ENCODE results near the gene MBD6.
A peak's percentile ranks its signal among the peaks of the same experiment; 100 is the strongest.
"Not testable (repeated sequence)": the region's sequence is repeated elsewhere in the genome, so short reads cannot be mapped to it uniquely, and the experiment has no call there.

MBD6 gene

GRCh38 chr12:57514720-57515407, 7.8 kb upstream of the MBD6 start:
- H3K9me3 ChIP-seq (ENCODE audit: control insufficient read depth in 2 of 2, low read length in 2 of 2): no peaks in the 10 kb centered on the region
- peaks cover 18% of the 10 kb centered on the region in 2 donors for H3K4me1 ChIP-seq (ENCODE audit: control insufficient read depth in 2 of 2, insufficient read depth in 2 of 2, low read length in 2 of 2)
- no peak overlapping the region for H3K4me3 ChIP-seq (ENCODE audit: low read length in 2 of 2)
- peaks cover 54 to 67% of the 10 kb centered on the region in 2 donors for H3K36me3 ChIP-seq (ENCODE audit: control insufficient read depth in 2 of 2, insufficient read depth in 2 of 2, low read length in 2 of 2)
- H3K27ac ChIP-seq (ENCODE audit: low read depth in 2 of 2, low read length in 2 of 2): no peak overlapping the region
- H3K27me3 ChIP-seq (ENCODE audit: control insufficient read depth in 2 of 2, insufficient read depth in 2 of 2, low read length in 2 of 2): no peaks in the 10 kb centered on the region
- no peak overlapping the region for H3K9ac ChIP-seq (ENCODE audit: low read depth in 1 of 2, low read length in 2 of 2)

GRCh38 chr12:57515408-57515933, 7.2 kb upstream of the MBD6 start:
- H3K27me3 ChIP-seq (ENCODE audit: control insufficient read depth in 2 of 2, insufficient read depth in 2 of 2, low read length in 2 of 2): no peaks in the 10 kb centered on the region
- peaks cover 54 to 66% of the 10 kb centered on the region in 2 donors for H3K36me3 ChIP-seq (ENCODE audit: control insufficient read depth in 2 of 2, insufficient read depth in 2 of 2, low read length in 2 of 2)
- no peak overlapping the region for H3K4me3 ChIP-seq (ENCODE audit: low read length in 2 of 2)
- no peak overlapping the region for H3K27ac ChIP-seq (ENCODE audit: low read depth in 2 of 2, low read length in 2 of 2)
- H3K9ac ChIP-seq (ENCODE audit: low read depth in 1 of 2, low read length in 2 of 2): no peak overlapping the region
- peaks cover 18% of the 10 kb centered on the region in 2 donors for H3K4me1 ChIP-seq (ENCODE audit: control insufficient read depth in 2 of 2, insufficient read depth in 2 of 2, low read length in 2 of 2)
- H3K9me3 ChIP-seq (ENCODE audit: control insufficient read depth in 2 of 2, low read length in 2 of 2): no peaks in the 10 kb centered on the region

GRCh38 chr12:57515934-57516541, 6.6 kb upstream of the MBD6 start:
- Histone ChIP-seq H3K27ac (ENCODE audit: low read depth in 2 of 2, low read length in 2 of 2) (no peak overlapping the region), H3K36me3 (ENCODE audit: control insufficient read depth in 2 of 2, insufficient read depth in 2 of 2, low read length in 2 of 2) (peaks cover 54 to 65% of the 10 kb centered on the region in 2 donors), H3K4me3 (ENCODE audit: low read length in 2 of 2) (no peak overlapping the region), H3K4me1 (ENCODE audit: control insufficient read depth in 2 of 2, insufficient read depth in 2 of 2, low read length in 2 of 2) (peaks cover 21% of the 10 kb centered on the region in 2 donors), H3K9ac (ENCODE audit: low read depth in 1 of 2, low read length in 2 of 2) (no peak overlapping the region), H3K27me3 (ENCODE audit: control insufficient read depth in 2 of 2, insufficient read depth in 2 of 2, low read length in 2 of 2) (no peaks in the 10 kb centered on the region), H3K9me3 (ENCODE audit: control insufficient read depth in 2 of 2, low read length in 2 of 2) (no peaks in the 10 kb centered on the region)

GRCh38 chr12:57516617-57517153, 5.9 kb upstream of the MBD6 start:
- peaks cover 27% of the 10 kb centered on the region in 2 donors for H3K4me1 ChIP-seq (ENCODE audit: control insufficient read depth in 2 of 2, insufficient read depth in 2 of 2, low read length in 2 of 2)
- H3K9me3 ChIP-seq (ENCODE audit: control insufficient read depth in 2 of 2, low read length in 2 of 2): no peaks in the 10 kb centered on the region
- H3K9ac ChIP-seq (ENCODE audit: low read depth in 1 of 2, low read length in 2 of 2): no peak overlapping the region
- H3K4me3 ChIP-seq (ENCODE audit: low read length in 2 of 2): no peak overlapping the region
- H3K27ac ChIP-seq (ENCODE audit: low read depth in 2 of 2, low read length in 2 of 2): no peak overlapping the region
- H3K36me3 ChIP-seq (ENCODE audit: control insufficient read depth in 2 of 2, insufficient read depth in 2 of 2, low read length in 2 of 2): peaks cover 50 to 59% of the 10 kb centered on the region in 2 donors
- no peaks in the 10 kb centered on the region for H3K27me3 ChIP-seq (ENCODE audit: control insufficient read depth in 2 of 2, insufficient read depth in 2 of 2, low read length in 2 of 2)

- peaks cover 45 to 54% of the 10 kb centered on the region in 2 donors for H3K36me3 ChIP-seq (ENCODE audit: control insufficient read depth in 2 of 2, insufficient read depth in 2 of 2, low read length in 2 of 2)
- H3K27me3 ChIP-seq (ENCODE audit: control insufficient read depth in 2 of 2, insufficient read depth in 2 of 2, low read length in 2 of 2): no peaks in the 10 kb centered on the region
- H3K9ac ChIP-seq (ENCODE audit: low read depth in 1 of 2, low read length in 2 of 2): no peak overlapping the region
- no peak overlapping the region for H3K4me3 ChIP-seq (ENCODE audit: low read length in 2 of 2)
- no peaks in the 10 kb centered on the region for H3K9me3 ChIP-seq (ENCODE audit: control insufficient read depth in 2 of 2, low read length in 2 of 2)
- H3K4me1 ChIP-seq (ENCODE audit: control insufficient read depth in 2 of 2, insufficient read depth in 2 of 2, low read length in 2 of 2): peaks cover 32% of the 10 kb centered on the region in 2 donors
- no peak overlapping the region for H3K27ac ChIP-seq (ENCODE audit: low read depth in 2 of 2, low read length in 2 of 2)
Measured at GRCh38 chr12:57517187-57517586, 5.4 kb upstream of the MBD6 start.

- H3K27me3 ChIP-seq (ENCODE audit: control insufficient read depth in 2 of 2, insufficient read depth in 2 of 2, low read length in 2 of 2); H3K27ac ChIP-seq (ENCODE audit: low read depth in 2 of 2, low read length in 2 of 2); H3K9me3 ChIP-seq (ENCODE audit: control insufficient read depth in 2 of 2, low read length in 2 of 2): not testable (repeated sequence)
- H3K36me3 ChIP-seq (ENCODE audit: control insufficient read depth in 2 of 2, insufficient read depth in 2 of 2, low read length in 2 of 2): peaks cover 41 to 50% of the 10 kb centered on the region in 2 donors
- H3K4me1 ChIP-seq (ENCODE audit: control insufficient read depth in 2 of 2, insufficient read depth in 2 of 2, low read length in 2 of 2): peaks cover 32 to 33% of the 10 kb centered on the region in 2 donors
- peak overlapping the region in 1 of 2 donors; percentile 99 for H3K4me3 ChIP-seq (ENCODE audit: low read length in 2 of 2)
- H3K9ac ChIP-seq (ENCODE audit: low read depth in 1 of 2, low read length in 2 of 2): peak overlapping the region in 1 of 2 donors; percentile 35
Measured at GRCh38 chr12:57517718-57518117, 4.9 kb upstream of the MBD6 start.

DNA sequence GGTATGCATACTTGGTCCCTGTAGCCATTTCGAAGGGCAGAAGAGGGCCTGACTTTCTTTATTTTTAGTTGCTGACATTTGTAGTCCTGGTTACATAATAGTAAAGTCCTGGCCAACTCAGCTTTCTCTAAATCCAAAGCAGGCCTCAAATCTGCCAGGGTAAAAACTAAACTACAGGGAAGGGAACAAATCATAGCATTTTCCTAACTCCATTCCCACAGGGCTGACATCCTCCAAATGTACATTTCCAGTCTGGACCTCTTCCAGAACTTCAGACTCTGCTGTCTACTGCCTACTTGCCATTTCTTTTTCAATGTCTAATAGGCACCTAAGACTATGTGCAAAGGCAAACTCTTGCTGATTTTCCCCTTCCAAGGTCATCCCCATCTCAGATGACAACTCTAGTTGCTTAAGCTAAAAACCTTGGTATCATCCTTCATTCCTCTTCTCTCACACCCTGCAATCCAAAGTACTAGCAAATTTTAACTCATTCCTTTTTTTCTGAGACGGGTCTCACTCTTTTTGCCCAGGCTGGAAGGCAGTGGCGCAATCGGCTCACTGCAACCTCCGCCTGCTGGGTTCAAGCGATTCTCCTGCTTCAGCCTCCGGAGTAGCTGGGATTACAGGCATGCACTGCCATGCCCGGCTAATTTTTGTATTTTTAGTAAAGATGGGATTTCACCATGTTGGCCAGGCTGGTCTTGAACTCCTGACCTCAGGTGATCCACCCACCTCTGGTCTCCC, 4.3 kb upstream of the MBD6 start:
- Histone ChIP-seq H3K9me3 (ENCODE audit: control insufficient read depth in 2 of 2, low read length in 2 of 2) (no peaks in the 10 kb centered on the region), H3K4me3 (ENCODE audit: low read length in 2 of 2) (peak overlapping the region in 1 of 2 donors; percentile 99), H3K36me3 (ENCODE audit: control insufficient read depth in 2 of 2, insufficient read depth in 2 of 2, low read length in 2 of 2) (peaks cover 34 to 43% of the 10 kb centered on the region in 2 donors), H3K4me1 (ENCODE audit: control insufficient read depth in 2 of 2, insufficient read depth in 2 of 2, low read length in 2 of 2) (peaks cover 34% of the 10 kb centered on the region in 2 donors), H3K9ac (ENCODE audit: low read depth in 1 of 2, low read length in 2 of 2) (peak overlapping the region in 1 of 2 donors; percentile 35), H3K27ac (ENCODE audit: low read depth in 2 of 2, low read length in 2 of 2) (peak overlapping the region in 1 of 2 donors; percentile 27), H3K27me3 (ENCODE audit: control insufficient read depth in 2 of 2, insufficient read depth in 2 of 2, low read length in 2 of 2) (no peaks in the 10 kb centered on the region)

- peak overlapping the region; percentile 94 to 96 for H3K27ac ChIP-seq (ENCODE audit: low read depth in 2 of 2, low read length in 2 of 2)
- H3K4me1 ChIP-seq (ENCODE audit: control insufficient read depth in 2 of 2, insufficient read depth in 2 of 2, low read length in 2 of 2): peaks cover 42% of the 10 kb centered on the region in 2 donors
- peak overlapping the region; percentile 95 to 99 for H3K4me3 ChIP-seq (ENCODE audit: low read length in 2 of 2)
- H3K9ac ChIP-seq (ENCODE audit: low read depth in 1 of 2, low read length in 2 of 2): peak overlapping the region; percentile 98
- no peaks in the 10 kb centered on the region for H3K9me3 ChIP-seq (ENCODE audit: control insufficient read depth in 2 of 2, low read length in 2 of 2)
- H3K36me3 ChIP-seq (ENCODE audit: control insufficient read depth in 2 of 2, insufficient read depth in 2 of 2, low read length in 2 of 2): peaks cover 34 to 40% of the 10 kb centered on the region in 2 donors
- no peaks in the 10 kb centered on the region for H3K27me3 ChIP-seq (ENCODE audit: control insufficient read depth in 2 of 2, insufficient read depth in 2 of 2, low read length in 2 of 2)
Measured at GRCh38 chr12:57518920-57519795, 3.5 kb upstream of the MBD6 start.

DNA sequence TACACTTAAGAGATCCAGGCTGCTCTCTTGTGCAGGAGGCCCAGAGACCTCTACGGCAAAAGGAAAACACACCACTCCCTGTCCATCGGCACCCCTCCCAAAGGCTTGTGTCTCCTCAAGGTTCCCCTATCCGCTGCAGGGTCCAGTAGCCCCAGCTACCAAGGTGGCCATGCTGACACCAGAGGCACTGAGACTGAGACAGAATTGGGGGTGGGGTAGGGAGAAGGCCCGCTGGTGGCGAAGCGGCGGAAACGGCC, 2.9 kb upstream of the MBD6 start:
- H3K4me1 ChIP-seq (ENCODE audit: control insufficient read depth in 2 of 2, insufficient read depth in 2 of 2, low read length in 2 of 2): peaks cover 47 to 48% of the 10 kb centered on the region in 2 donors
- no peaks in the 10 kb centered on the region for H3K27me3 ChIP-seq (ENCODE audit: control insufficient read depth in 2 of 2, insufficient read depth in 2 of 2, low read length in 2 of 2)
- no peaks in the 10 kb centered on the region for H3K9me3 ChIP-seq (ENCODE audit: control insufficient read depth in 2 of 2, low read length in 2 of 2)
- peaks cover 34 to 40% of the 10 kb centered on the region in 2 donors for H3K36me3 ChIP-seq (ENCODE audit: control insufficient read depth in 2 of 2, insufficient read depth in 2 of 2, low read length in 2 of 2)
- peak overlapping the region; percentile 95 to 99 for H3K4me3 ChIP-seq (ENCODE audit: low read length in 2 of 2)
- H3K27ac ChIP-seq (ENCODE audit: low read depth in 2 of 2, low read length in 2 of 2): peak overlapping the region; percentile 94 to 96
- H3K9ac ChIP-seq (ENCODE audit: low read depth in 1 of 2, low read length in 2 of 2): peak overlapping the region; percentile 98
